Hematopoietic multipotent progenitor cell (in vitro differentiated cells): ENCODE measurements around the gene GHDC. TPM values are rescaled to one million over a fixed set of nuclear protein-coding genes. Genes with fewer than 3 reads are reported as not detected.
A peak's percentile ranks its signal among the peaks of the same experiment; 100 is the strongest.
"Not testable (repeated sequence)": the region's sequence is repeated elsewhere in the genome, so short reads cannot be mapped to it uniquely, and the experiment has no call there.

Experiments
- DNase-seq, 3 donors: peaks; one replicate each; pipeline ENCODE4 v3.0.0-alpha.2; 2011 to 2015; ENCODE audit warnings: low read depth in 2 of 3, low spot score in 2 of 3
- total RNA-seq: library from RNA; depleted of rRNA; stranded (reverse); fragments of >200 nt; gene quantifications from one replicate; pipeline ENCODE4 v1.2.3, GENCODE V29; 2012

GHDC gene, protein sequence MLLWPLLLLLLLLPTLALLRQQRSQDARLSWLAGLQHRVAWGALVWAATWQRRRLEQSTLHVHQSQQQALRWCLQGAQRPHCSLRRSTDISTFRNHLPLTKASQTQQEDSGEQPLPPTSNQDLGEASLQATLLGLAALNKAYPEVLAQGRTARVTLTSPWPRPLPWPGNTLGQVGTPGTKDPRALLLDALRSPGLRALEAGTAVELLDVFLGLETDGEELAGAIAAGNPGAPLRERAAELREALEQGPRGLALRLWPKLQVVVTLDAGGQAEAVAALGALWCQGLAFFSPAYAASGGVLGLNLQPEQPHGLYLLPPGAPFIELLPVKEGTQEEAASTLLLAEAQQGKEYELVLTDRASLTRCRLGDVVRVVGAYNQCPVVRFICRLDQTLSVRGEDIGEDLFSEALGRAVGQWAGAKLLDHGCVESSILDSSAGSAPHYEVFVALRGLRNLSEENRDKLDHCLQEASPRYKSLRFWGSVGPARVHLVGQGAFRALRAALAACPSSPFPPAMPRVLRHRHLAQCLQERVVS
- 52.5 TPM for total RNA-seq

DNA sequence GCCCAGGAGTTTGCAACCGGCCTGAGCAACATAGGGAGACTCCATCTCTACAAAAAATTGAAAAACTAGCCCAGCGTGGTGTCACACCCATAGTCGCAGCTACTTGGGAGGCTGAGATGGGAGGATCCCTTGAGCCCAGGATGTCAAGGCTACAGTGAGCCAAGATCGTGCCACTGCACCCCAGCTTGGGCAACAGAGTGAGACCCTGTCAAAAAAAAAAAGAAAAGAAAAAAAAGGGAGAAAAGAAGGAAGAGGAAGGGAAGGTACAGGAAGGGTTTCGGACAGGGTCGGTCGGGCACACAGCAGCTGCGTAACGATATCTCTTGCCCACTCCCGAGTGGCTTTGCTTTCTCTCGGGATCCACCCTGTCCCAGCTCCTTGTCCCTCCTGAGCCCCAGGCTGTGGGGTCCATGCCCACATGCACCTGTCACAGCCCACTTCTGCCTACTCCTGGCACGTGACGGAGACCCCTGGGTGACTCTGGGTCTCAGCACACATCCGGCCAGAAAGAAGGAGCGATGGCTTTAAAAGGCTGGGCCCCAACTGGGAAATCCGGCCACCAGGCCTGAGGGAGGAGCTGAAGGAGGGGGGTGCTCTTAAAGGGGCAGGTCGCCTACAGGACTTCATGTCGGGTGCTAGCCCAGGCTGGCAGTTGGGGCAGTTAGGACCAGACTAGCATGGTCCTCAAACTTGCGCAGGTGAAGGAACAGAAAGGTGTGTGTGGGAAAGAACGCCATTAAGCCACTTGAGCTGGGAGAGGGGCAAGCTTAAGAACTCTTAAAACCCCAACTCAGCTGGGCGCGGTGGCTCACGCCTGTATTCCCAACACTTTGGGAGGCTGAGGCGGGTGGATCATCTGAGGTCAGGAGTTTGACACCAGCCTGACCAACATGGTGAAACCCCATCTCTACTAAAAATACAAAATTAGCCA, at the start of gene GHDC:
GHDC (minus strand) TSS at position 526 of the 931 bp plus-strand sequence. CDS start 913 bp downstream, outside the sequence.
- peak in 2 of 3 donors; percentile 73 to 84 for DNase-seq

DNA sequence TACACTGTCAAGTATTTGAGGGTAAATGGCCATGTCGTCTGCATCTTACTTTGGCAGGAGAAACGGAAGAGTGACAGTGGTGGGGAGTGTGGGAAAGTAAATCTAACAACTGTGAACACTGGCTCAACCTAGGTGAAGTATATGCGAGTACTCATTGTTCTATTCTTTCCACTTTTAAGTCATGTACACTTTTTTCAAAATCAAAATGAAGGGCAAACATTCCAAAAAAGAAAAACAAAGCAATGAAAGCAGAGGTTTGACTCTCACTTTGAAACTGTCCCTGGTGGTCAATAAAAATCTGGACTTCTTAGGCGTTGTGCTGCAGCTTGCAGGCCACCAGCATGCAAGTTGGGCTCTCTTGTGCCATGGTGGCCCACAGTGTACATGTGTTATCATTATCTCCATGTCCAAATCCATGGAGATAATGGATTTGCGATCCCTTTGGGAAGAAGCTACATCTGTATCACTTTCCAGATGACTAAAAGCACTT, 49.2 kb upstream of the GHDC start:
- no peak for DNase-seq

DNA sequence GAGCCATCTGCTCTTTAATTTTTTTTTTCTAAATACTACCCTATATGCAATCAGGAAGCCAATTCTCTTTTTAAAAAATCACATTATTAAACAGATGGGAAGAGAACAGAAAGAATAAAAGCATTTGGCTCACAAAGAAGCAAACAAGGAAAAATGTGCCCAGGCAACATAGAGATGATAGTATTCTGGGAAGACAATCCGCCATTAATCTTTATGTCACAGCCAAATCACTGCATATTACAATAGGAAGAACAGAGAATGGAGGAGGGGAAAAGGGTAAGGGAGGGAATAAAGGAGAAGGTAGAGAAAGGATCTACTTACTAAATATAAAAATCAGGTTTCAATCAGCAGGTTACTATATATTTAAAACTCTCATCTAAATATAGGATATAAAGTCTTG, 47.6 kb upstream of the GHDC start:
- no peak for DNase-seq

DNA sequence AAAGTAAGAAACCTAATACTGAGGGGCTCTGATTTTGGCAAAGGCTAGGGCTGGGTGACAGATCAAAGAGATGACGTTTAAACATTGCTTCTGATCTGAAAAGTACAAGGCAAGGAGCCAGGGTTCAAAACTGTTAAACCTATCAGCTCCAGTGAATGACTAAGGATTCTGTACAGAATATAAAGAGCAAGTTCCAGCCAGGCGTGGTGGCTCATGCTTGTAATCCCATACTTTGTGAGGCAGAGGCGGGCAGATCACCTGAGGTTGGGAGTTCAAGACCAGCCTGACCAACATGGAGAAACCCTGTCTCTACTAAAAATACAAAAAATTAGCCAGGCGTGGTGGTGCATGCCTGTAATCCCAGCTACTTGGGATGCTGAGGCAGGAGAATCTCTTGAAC, 46.6 kb upstream of the GHDC start:
- DNase-seq = not testable (repeated sequence)

DNA sequence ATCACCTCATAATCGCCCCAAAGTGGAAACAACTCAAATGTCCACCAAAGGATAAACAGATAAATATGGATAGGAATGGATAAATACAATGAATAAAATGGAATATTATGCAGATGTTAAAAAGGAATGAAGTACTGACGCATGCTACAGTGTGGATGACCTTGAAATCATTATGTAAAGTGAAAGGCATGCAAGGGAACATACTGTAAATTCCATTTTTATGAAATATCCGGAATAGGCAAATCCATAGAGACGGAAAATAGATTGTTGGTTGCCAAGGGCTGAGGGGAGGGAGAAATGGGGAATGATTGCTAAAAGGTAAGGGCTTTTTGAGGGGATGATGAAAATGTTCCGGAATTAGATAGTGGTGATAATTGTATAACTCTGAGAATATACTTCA, 45.9 kb upstream of the GHDC start:
- DNase-seq = no peak

DNA sequence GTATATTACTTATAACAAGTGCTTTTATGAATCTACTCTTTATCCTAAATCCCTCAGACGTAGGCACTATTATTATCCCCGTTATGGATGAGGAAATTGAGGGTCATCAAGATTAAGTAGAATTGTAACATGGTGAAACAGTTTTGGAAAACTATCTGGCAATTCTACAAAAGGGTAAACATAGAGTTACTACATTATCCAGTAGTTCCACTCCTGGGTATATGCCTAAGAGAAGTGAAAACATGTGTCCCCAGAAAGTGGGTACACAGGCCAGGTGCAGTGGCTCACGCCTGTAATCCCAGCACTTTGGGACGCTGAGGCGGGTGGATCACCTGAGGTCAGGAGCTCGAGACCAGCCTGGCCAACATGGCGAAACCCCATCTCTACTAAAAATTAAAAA, 45.3 kb upstream of the GHDC start:
- not testable (repeated sequence) for DNase-seq

DNA sequence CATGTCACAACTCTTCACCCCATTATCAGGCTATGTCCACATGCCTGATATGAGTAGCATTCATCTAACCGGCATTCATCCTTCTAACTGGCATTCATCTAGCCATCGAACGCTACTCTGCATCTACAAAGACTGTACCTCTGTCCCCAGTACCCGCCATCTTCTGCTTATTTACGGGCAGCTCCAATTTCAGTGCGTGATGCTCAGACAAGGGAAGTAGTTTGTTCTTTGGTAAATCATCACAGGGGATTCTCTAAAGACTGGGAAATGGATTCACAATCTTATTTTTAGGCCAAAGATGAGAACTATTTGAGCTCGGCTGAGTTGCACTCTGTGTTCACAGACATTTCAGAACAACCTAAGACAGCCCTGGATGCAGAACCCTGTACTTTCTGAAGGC, 42.5 kb upstream of the GHDC start:
- DNase-seq = no peak

DNA sequence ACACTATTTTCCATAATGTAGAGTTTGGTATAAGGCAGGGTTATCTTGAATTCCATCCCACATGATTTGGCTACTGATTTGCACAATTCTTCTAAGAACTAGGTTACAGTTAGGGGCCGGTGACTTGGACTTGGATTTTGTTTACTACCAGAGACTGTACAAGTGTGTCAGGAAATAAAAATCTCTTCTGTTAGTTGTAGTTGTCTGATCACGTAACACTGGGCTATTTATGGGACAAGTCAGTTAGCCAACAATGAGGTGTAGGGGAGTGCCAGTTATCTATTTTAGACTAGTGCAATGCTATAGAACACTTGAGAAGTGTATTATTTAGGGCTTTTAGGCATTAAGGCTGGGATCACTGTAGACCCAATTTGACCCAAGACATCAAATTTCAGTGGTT, 39.7 kb upstream of the GHDC start:
- DNase-seq = no peak

DNA sequence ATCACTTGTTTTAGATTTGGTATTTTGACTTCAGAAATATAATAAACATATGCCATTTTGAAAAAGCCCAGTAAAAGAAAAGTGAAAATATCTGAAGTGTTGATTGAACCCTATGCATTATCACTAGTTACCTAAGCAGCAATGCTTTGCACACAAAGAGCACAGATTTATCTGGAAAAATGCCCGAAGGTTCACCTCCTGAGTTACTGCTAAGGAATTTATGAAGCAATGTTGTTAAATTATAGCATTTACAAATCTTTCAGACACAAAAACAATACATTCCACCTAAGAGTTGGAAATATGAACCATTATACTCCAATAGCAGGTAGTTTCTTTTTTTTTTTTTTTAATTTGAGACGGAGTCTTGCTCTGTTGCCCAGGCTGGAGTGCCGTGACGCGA, 38.9 kb upstream of the GHDC start:
- DNase-seq = no peak

DNA sequence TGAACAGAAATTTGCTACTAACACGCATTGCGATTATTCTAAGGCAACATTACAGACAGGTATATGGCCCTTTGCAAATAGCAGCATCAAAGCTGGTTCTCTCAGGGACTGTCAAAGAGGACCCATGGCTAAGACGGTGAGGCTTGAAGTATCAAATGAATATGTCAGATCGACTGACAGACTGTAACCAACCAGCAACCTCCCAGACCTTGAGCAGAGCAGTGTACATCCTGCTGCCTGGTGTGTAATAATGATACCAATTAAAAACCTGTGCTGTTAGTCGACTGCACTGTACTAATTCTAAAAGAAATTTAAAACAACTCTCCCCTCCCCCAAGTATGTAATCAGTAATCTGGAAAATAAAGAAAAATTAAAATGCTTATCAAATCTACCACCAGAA, 35.9 kb upstream of the GHDC start:
- DNase-seq = no peak

DNA sequence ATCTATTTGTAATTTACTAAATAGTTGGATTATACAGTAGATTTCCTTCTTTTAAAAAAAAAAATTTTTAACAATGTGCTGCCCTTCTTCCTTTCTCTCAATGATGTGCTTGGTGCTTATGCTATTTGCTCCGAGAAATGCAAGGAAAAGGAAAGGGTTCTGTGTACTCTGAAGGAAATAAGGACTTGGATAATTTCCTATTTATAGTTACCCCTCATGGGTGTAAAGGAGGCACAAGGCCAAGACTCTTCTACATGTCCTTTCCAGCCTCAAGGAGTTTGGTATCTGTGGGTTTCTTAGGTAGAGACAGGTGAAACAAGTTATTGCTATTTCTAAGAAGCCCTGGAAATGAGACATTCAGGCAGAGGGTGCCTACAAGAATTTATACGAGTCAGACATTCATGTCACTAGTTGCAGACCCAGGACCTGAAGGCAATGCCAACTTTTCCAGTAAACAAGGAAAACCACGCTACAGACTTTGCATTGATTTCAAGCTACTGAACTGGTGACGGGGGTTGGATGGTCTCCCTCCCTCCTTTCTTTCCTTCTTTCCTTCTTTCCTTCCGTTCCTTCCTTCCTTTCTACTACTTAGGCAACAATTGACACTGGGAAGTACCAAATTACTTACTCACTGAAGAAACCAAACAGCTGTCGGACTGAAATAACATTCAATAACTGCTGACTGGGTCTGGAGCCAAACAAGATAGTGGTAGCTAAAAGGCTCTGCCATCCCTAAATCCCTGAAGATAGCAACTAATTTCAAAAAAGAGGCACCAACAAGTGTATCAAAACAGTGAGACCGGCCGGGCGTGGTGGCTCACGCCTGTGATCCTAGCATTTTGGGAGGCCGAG, 33.8 kb upstream of the GHDC start:
- no peak for DNase-seq

DNA sequence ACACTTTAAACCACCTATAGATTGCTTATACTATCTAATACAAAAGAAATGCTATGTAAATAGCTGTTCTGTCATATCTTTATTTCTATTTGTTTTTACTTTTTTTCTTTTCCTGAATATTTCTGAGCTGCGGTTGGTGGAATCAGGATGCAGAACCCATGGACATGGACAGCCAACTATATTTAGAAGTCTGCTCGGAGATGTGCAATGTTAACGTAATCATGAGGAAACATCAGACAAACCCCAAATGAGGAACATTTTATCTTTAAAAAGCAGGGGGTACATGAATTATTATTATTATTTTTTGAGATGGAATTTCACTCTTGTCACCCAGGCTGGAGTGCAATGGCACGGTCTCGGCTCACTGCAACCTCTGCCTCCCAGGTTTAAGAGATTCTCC, 31.4 kb upstream of the GHDC start:
- DNase-seq = peak in 2 of 3 donors; percentile 42 to 58

DNA sequence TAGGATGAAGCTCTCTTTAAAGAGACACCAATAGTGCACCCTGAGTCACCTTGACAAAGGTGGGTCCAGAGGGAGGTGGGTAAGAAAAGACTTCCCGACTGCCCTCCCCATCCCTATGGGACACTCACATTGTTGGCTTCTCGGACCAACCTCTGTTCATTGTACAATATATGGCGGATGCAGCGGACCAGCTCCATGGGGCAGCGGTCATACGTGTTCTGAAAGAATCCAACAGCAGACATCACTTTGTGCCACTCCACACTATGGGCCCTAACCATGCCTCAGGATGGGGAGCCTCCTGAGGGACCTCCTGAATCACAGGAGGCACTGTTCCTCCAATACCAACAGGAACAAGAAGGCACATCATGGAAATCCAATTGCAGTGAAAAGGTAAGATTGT, 30.4 kb upstream of the GHDC start:
- DNase-seq = no peak

DNA sequence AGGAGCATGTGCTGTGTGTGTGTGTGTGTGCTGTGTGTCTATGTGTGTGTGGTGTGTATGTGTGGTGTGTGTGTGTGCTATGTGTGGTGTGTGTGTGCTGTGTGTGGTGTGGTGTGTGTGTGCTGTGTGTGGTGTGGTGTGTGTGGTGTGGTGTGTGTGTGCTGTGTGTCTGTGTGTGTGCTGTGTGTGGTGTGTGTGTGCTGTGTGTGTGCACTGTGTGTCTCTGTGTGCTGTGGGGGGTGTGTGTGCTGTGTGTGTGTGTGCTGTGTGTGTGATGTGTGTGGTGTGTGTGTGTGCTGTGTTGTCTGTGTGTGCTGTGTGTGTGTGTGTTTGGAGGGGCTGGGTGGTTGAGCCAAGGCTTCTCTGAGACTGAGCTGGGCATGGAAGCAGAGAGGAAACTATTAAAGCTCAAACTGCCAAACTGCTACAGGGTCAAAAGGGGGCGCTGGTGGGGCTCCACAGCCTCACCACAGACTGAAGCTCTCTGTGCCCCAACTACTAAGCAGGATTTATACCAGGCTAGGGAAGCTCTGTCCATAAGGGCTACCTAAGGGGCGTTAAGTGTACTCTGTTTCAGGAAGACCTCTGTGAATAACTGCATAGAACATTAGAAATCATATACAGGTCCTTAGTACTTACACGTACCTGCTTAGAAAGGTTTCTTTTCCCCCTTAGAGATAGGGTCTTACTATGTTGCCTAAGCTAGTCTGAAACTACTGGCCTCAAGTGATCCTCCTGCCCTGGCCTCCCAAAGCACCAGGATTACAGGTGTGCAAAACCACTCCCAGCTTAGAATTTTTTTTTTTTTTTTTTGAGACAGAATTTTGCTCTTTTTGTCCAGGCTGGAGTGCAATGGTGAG, 27.8 kb upstream of the GHDC start:
- peak; percentile 61 to 82 (median 77) for DNase-seq

DNA sequence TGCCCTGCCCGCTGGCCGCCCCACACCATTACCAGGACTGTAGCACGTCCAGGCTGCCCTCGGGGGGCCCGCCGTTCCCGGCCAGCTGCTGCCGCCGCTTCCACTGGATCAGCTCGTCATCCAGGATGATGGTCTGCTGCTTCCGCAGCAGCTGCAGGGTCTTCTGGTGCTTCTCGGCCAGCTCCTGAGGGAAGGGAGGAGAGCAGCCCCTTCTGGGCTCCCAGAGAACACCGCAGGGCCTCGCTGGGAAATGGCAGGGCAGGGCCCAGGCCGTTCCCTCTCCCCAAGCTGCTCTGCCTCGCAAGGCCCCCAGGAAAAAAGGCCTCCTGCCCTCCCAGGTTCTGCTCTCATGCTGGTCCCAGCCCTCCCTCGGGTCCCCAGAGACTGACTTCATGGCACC, 25.0 kb upstream of the GHDC start:
- DNase-seq = not testable (repeated sequence)

DNA sequence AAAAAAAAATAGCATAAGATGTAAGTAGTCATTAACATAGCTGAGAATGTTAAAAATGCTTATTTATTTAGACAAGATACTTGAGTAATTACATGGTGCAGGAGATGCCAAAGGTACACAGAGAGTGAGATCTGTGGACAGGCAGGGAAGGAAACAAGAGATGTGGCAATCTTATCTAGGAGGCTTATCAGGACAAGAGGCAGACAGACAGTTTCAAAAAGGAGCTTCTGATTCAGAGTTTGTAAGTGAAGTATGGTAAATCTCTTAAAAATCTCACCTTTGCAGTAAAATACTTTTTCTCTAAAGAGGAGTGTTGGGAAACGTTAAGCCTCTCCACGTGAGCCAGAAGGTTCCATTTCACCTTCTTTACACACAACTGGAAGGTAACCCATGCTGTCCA, 19.9 kb upstream of the GHDC start:
- DNase-seq = no peak

DNA sequence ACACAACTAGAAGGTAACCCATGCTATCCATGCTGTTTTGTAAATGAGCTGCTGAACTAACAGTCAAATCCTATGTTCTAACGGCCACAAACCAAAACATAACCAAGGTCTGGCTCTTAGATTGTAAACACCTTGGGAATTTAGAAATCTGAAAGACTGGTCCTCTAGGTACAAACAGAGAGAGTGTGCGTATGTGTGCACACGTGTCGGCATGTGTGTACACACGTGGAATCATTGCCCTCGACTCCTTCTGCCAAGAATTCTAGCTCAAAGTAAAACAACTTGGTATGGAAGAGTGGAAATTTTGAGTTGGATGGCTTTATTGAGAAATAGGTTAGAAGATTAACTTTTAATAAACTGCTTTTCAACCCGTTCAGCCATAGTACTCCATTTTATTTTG, 18.1 kb upstream of the GHDC start:
- DNase-seq = no peak

DNA sequence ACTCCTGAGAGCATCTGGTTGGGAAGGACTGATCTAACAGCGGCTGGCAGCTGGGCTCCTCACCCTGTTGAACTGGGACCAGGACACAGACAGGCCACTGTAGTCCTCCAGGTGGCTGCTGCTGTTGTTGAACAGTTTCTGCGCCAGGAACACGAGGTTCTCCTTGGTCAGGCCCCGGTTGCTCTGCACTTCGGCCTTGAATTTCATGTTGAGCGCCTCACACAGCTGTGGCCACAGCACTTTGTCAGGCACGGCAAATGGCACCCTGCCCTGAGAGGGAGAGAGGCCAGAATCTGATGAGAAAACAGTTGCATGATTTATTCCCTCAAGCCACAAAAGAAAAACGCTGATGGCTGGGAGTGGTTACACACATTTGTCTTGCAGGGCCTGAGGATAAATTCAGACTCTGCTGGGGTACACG, 17.6 kb upstream of the GHDC start:
- DNase-seq = not testable (repeated sequence)

DNA sequence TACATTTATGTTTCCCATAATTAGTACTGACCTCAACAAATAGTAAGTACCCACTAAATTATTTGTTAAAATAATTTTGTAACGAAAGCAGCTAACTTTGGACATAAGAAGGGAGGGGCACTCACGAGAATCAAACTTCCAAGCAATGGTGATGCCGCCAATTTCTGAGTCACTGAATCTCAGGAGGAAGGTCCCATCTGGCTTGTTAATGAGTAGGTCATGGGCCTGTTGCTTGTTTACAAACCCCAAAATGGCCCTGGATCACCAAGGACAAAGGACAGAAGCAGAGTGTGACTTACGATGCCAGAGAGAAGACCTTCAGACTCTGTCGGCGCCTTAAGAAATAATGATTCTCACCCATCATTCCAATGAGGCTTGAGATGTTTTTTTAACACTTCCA, 15.8 kb upstream of the GHDC start:
- DNase-seq = no peak
